Kidney (tissue), 14 donors: ENCODE data around the gene IGSF9. TPM values are rescaled to one million over a fixed set of nuclear protein-coding genes. Genes with fewer than 3 reads are reported as not detected.

ENCODE experiments used
- DNase-seq, 5 donors: peaks; one replicate each; pipeline ENCODE4 v3.0.0-alpha.2; 2013 to 2020
- FAIRE-seq: peaks from 2 replicates; lab custom pipeline; 2012; peaks lifted over from hg19 to GRCh38; lab: Jason Lieb, UNC
- H3K27ac ChIP-seq, 2 donors: one replicate each; pipeline ENCODE4 v1.7.0; 2013; ENCODE audit warnings: low read depth in 2 of 2, low read length in 2 of 2, inconsistent platforms in 1 of 2
- H3K27me3 ChIP-seq: one replicate; pipeline ENCODE4 v1.7.1; 2013; ENCODE audit warnings: low read length, inconsistent platforms; ENCODE audit not compliant: control insufficient read depth, insufficient read depth
- H3K36me3 ChIP-seq, 3 donors: one replicate each; pipeline versions ENCODE4 v1.7.0 to v1.7.1; 2013; ENCODE audit warnings: low read length in 3 of 3, control low read depth in 1 of 3, inconsistent platforms in 1 of 3; ENCODE audit not compliant: insufficient read depth in 3 of 3, control insufficient read depth in 2 of 3
- H3K4me1 ChIP-seq, 3 donors: one replicate each; pipeline versions ENCODE4 v1.7.0 to v1.7.1; 2013; ENCODE audit warnings: low read length in 3 of 3, inconsistent platforms in 1 of 3, low read depth in 1 of 3; ENCODE audit not compliant: control insufficient read depth in 2 of 3, insufficient read depth in 2 of 3
- H3K4me3 ChIP-seq, 3 donors: one replicate each; pipeline versions ENCODE4 v1.7.0 to v1.8.1; 2013; ENCODE audit warnings: low read length in 3 of 3, control low read depth in 1 of 3, inconsistent platforms in 1 of 3
- H3K9ac ChIP-seq, 3 donors: one replicate each; pipeline versions ENCODE4 v1.7.0 to v1.7.1; 2013; ENCODE audit warnings: low read length in 3 of 3, control low read depth in 1 of 3, inconsistent platforms in 1 of 3
- H3K9me3 ChIP-seq, 3 donors: one replicate each; pipeline versions ENCODE4 v1.7.0 to v1.7.1; 2013; ENCODE audit warnings: low read length in 3 of 3, control low read depth in 1 of 3, inconsistent platforms in 1 of 3; ENCODE audit not compliant: control insufficient read depth in 2 of 3, insufficient read depth in 1 of 3
- intact Hi-C: fragments of 100-400 bp; cut with DNase I; formaldehyde crosslinking; loops from one replicate; pipeline ENCODE4 v1.11.1; 2022
- polyA plus RNA-seq: library from polyadenylated mRNA; stranded (reverse); fragments of 350-450 nt; fragmentation: Illumina TruSeq; extraction: RNeasy Lipid Tissue Mini Kit (QIAGEN cat#74804); gene quantifications from one replicate; pipeline ENCODE4 v1.2.3, GENCODE V29; 2014; ENCODE audit warnings: low read depth, low replicate concordance; ENCODE audit not compliant: insufficient read depth
- total RNA-seq: library from RNA; stranded (reverse); fragmentation: NEBNext Ultra II Directional; extraction: Animal tissue kit (Norgen Biotek cat#: 25700); gene quantifications from one replicate; pipeline ENCODE4 v1.2.1, GENCODE V29; 2021
- TF ChIP-seq, protein P1 (sequence below): IDR thresholded peaks from 3 replicates; pipeline ENCODE4 v1.5.1; 2012; ENCODE audit warnings: mild to moderate bottlenecking, moderate library complexity, borderline replicate concordance; ENCODE audit not compliant: insufficient read depth; ENCODE audit errors: extremely low read depth
- donor health status: control.
- donor health status: control.
- donor health status: control.
- donor health status: control.
- donor health status: control.
- donor health status: DM: yes; HTN: yes; CAD: no.
- donor health status: Normal renal cell carcinoma (clear cell type).

The IGSF9 gene
- total and polyA plus RNA-seq, 2 donors from 2014 or later: 0.88 to 1.3 TPM

DNA sequence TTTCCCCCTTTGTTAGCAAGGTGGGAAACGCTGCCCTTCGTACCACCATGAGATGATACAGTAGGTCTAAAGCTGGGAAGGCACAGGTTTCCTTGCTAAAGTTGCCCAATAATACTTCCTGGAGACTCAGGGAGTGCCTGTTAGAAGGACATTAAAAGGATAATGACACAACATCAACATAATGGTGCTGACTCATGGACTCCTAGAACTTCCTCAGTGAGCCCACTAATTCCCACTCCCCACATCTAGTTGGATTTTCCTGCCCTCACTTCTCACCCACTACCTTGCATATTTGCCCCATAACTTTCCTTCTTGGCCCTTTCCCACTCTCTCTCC lies 62.9 kb downstream of the IGSF9 start:
- Histone ChIP-seq H3K9me3 (no peaks in the 10 kb centered on the region), H3K9ac (no peak overlapping the region), H3K4me3 (no peak overlapping the region), H3K27ac (no peak overlapping the region), H3K4me1 (no peaks in the 10 kb centered on the region), H3K36me3 (no peaks in the 10 kb centered on the region), H3K27me3 (no peaks in the 10 kb centered on the region)
- TF ChIP-seq, protein P1, sequence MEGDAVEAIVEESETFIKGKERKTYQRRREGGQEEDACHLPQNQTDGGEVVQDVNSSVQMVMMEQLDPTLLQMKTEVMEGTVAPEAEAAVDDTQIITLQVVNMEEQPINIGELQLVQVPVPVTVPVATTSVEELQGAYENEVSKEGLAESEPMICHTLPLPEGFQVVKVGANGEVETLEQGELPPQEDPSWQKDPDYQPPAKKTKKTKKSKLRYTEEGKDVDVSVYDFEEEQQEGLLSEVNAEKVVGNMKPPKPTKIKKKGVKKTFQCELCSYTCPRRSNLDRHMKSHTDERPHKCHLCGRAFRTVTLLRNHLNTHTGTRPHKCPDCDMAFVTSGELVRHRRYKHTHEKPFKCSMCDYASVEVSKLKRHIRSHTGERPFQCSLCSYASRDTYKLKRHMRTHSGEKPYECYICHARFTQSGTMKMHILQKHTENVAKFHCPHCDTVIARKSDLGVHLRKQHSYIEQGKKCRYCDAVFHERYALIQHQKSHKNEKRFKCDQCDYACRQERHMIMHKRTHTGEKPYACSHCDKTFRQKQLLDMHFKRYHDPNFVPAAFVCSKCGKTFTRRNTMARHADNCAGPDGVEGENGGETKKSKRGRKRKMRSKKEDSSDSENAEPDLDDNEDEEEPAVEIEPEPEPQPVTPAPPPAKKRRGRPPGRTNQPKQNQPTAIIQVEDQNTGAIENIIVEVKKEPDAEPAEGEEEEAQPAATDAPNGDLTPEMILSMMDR: no peak
- DNase-seq: no peak
- intact Hi-C loops: no loop called here
- FAIRE-seq: no peak

DNA sequence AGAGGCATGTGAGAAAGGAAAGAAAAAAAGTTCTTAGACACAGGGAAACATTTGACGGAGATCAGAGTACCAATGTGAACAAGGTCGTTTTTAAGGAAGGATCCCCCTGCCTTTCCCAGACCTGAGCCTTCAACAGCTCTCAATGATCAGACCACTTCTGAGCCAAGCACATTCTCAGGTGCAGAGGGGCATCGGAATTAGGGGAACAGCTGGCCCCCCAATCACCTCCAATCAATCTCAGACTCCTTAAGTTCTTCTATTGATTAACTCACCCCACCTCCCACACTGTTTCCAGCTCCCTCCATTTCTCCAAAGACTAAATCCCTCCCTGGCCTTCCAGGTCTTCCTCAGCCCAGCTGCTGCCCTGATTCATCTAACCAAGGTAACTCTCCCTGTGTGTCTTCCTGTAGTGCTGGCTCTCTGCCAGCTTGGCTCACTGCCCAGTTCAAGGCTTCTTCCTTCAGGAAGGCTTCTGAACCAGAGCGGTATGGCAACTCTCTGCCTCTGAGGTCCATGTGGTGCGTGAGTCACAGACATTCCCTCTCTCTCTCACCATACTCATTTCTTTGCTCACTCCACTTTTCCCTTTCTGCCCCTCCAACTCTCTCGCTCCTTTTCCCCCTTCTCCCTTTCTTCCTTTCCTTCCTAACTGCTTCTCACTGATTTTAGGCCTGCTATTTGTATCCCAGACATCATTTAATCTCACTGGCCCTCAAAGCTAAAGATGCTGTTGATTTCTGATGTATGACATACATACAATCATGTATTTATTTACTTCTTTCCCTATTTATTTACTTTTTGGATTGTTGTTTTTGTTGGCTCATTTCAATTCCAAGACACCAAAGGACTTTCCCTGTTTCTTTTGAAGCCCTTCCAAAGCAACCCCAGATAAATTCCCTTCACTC lies 63.5 kb downstream of the IGSF9 start:
- H3K36me3 ChIP-seq: no peaks in the 10 kb centered on the region
- H3K4me3 ChIP-seq: no peak overlapping the region
- intact Hi-C loops: no loop called here
- no peaks in the 10 kb centered on the region for H3K4me1 ChIP-seq
- TF ChIP-seq, protein P1: no peak
- DNase-seq: peak; percentile 61 to 96 (median 81)
- H3K9ac ChIP-seq: no peak overlapping the region
- H3K27me3 ChIP-seq: no peaks in the 10 kb centered on the region
- FAIRE-seq: no peak
- no peak overlapping the region for H3K27ac ChIP-seq
- no peaks in the 10 kb centered on the region for H3K9me3 ChIP-seq

DNA sequence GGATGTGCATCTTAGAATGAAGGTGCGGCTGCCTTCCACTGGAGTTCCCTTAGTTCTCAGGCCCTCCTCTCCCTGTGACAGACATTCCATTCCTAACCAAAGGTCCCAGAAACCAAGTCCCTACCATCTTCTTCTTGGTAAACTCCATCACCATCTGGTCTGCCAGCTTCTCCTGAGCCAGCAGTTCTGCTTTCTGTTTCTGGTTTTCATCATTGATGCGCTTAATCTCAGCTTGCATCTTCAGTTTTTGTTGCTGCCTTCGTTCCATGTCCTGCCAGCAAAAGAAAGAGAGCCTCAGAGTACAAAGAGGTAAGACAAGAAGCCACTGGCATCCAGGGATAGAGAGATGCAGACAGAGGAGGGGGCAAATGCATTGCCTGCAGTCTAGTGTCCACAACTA lies 65.0 kb downstream of the IGSF9 start:
- no peak for FAIRE-seq
- TF ChIP-seq, protein P1: no peak
- intact Hi-C loops: no loop called here
- no peaks in the 10 kb centered on the region for H3K36me3 ChIP-seq
- H3K9me3 ChIP-seq: no peaks in the 10 kb centered on the region
- H3K27ac ChIP-seq: no peak overlapping the region
- no peak for DNase-seq
- H3K4me1 ChIP-seq: no peaks in the 10 kb centered on the region
- no peak overlapping the region for H3K9ac ChIP-seq
- no peaks in the 10 kb centered on the region for H3K27me3 ChIP-seq
- H3K4me3 ChIP-seq: no peak overlapping the region
